Endothelial cell of umbilical vein (primary cell): Measurements from ENCODE around the gene RNF125. TPM values are rescaled to one million over a fixed set of nuclear protein-coding genes. Genes with fewer than 3 reads are reported as not detected.

Experiments
- BruUV-seq: library from RNA; stranded (reverse); fragments of 400-500 nt; replicated peaks from 2 replicates; lab custom pipeline; 2021; lab: Mats Ljungman, UMichigan
- CTCF ChIA-PET: fragments of 300-600, 350-600 bp; sonication (Branson Sonifier 250); formaldehyde crosslinking; loops from one replicate; lab custom pipeline; 2021; ENCODE audit warnings: antibody characterized with exemption, inconsistent platforms; lab: Charles Lee
- POLR2A ChIA-PET: fragments of 300-600, 350-600 bp; sonication (Branson Sonifier 250); formaldehyde crosslinking; loops from one replicate; lab custom pipeline; 2021; ENCODE audit warnings: antibody characterized with exemption, inconsistent platforms; lab: Charles Lee
- DNase-seq: peaks from one replicate; pipeline ENCODE4 v3.0.0-alpha.2; 2011; ENCODE audit warnings: low read depth, low spot score
- FAIRE-seq: peaks from 2 replicates; lab custom pipeline; 2011; peaks lifted over from hg19 to GRCh38; lab: Jason Lieb, UNC
- H2AFZ ChIP-seq: 2 replicates; pipeline ENCODE4 v1.6.0; 2012; ENCODE audit warnings: low read depth, low read length, control low read depth, inconsistent platforms
- H3K27ac ChIP-seq: 2 replicates; pipeline ENCODE4 v1.5.1; 2011; ENCODE audit warnings: low read depth, mild to moderate bottlenecking, control low read depth, low read length, moderate library complexity; ENCODE audit not compliant: insufficient read depth
- H3K27me3 ChIP-seq, 2 experiments: 2 replicates each; pipeline versions ENCODE4 v1.6.0 to v1.6.1; 2011; ENCODE audit warnings: low read length in 2 of 2, mixed read lengths in 1 of 2; ENCODE audit not compliant: control insufficient read depth in 2 of 2, insufficient read depth in 2 of 2
- H3K36me3 ChIP-seq, 2 experiments: 2 replicates in 1 of 2; 3 replicates in 1 of 2; pipeline ENCODE4 v1.5.1; 2011; ENCODE audit warnings: low read length in 2 of 2, mild to moderate bottlenecking in 1 of 2, moderate library complexity in 1 of 2; ENCODE audit not compliant: control insufficient read depth in 2 of 2, insufficient read depth in 2 of 2; ENCODE audit errors: extremely low read depth in 1 of 2
- H3K4me1 ChIP-seq: 3 replicates; pipeline ENCODE4 v1.5.1; 2011; ENCODE audit warnings: mild to moderate bottlenecking, low read length; ENCODE audit not compliant: control insufficient read depth, insufficient read depth; ENCODE audit errors: extremely low read depth
- H3K4me2 ChIP-seq: 2 replicates; pipeline ENCODE4 v1.6.1; 2011; ENCODE audit warnings: low read length, control low read depth, mixed read lengths; ENCODE audit not compliant: insufficient read depth
- H3K4me3 ChIP-seq, 3 experiments: fragments of 200-600 bp in 1 of 3; sonication (generic), shearing (Covaris generic) in 1 of 3; replicated peaks in 1 of 3; 2 replicates each; pipeline ENCODE4 v1.5.1; 2011 to 2016; ENCODE audit warnings: control low read depth in 3 of 3, low read length in 3 of 3, mild to moderate bottlenecking in 2 of 3, inconsistent platforms in 1 of 3, low read depth in 1 of 3, moderate library complexity in 1 of 3; ENCODE audit not compliant: insufficient read depth in 1 of 3
- H3K79me2 ChIP-seq: 2 replicates; pipeline ENCODE4 v1.6.0; 2012; ENCODE audit warnings: low read length, inconsistent platforms; ENCODE audit not compliant: control insufficient read depth, insufficient read depth
- H3K9ac ChIP-seq: replicated peaks from 2 replicates; pipeline ENCODE3; 2011; ENCODE audit warnings: low read length, control low read depth; ENCODE audit not compliant: insufficient read depth; ENCODE audit errors: extremely low read depth
- H3K9me1 ChIP-seq: replicated peaks from 3 replicates; pipeline ENCODE4 v1.6.0; 2011; ENCODE audit warnings: mild to moderate bottlenecking, low read length; ENCODE audit not compliant: control insufficient read depth, insufficient read depth; ENCODE audit errors: extremely low read depth
- H3K9me3 ChIP-seq: replicated peaks from 2 replicates; pipeline ENCODE4 v1.5.1; 2012; ENCODE audit warnings: low read length, inconsistent platforms; ENCODE audit not compliant: control insufficient read depth, insufficient read depth
- H4K20me1 ChIP-seq: replicated peaks from 2 replicates; pipeline ENCODE3; 2011; ENCODE audit warnings: mild to moderate bottlenecking, low read length; ENCODE audit not compliant: control insufficient read depth, insufficient read depth; ENCODE audit errors: extremely low read depth
- CTCF ChIP-seq, 2 donors: IDR thresholded peaks; 1 replicate in 1 of 2; 2 replicates in 1 of 2; pipeline ENCODE4 v1.5.1; 2011; ENCODE audit warnings: low read length in 2 of 2, mild to moderate bottlenecking in 2 of 2, moderate library complexity in 2 of 2, control low read depth in 1 of 2, inconsistent platforms in 1 of 2, low read depth in 1 of 2; ENCODE audit not compliant: insufficient read depth in 1 of 2; ENCODE audit errors: extremely low read depth in 1 of 2
- FOS ChIP-seq: IDR thresholded peaks from 2 replicates; pipeline ENCODE4 v1.6.1; 2011; ENCODE audit warnings: mild to moderate bottlenecking, low read length, moderate library complexity, borderline replicate concordance; ENCODE audit not compliant: insufficient read depth
- GATA2 ChIP-seq: IDR thresholded peaks from 2 replicates; pipeline ENCODE4 v1.7.0; 2011; ENCODE audit warnings: low read depth, mild to moderate bottlenecking, moderate library complexity, mixed read lengths, low read length; ENCODE audit not compliant: insufficient read length, insufficient read depth
- MAX ChIP-seq: IDR thresholded peaks from 2 replicates; pipeline ENCODE4 v1.6.1; 2011; ENCODE audit not compliant: insufficient read depth, insufficient read length
- MYC ChIP-seq: IDR thresholded peaks from one replicate; pipeline ENCODE4 v1.6.1; 2011; ENCODE audit warnings: mild to moderate bottlenecking, low read depth, low read length
- POLR2AphosphoS5 ChIP-seq: IDR thresholded peaks from 2 replicates; pipeline ENCODE4 v1.6.1; 2012; ENCODE audit warnings: low read depth, mild to moderate bottlenecking, control low read depth, low read length, moderate library complexity; ENCODE audit not compliant: insufficient read depth
- dilution Hi-C: fragments of 300-500 bp; cut with MboI; formaldehyde crosslinking; loops from one replicate; pipeline ENCODE4 v1.15.0; 2019; ENCODE audit warnings: low sequenced_read_pairs; ENCODE audit not compliant: extremely low pct_ligation_motif_present
- intact Hi-C: fragments of 100-400 bp; cut with micrococcal nuclease; formaldehyde crosslinking; loops from one replicate; pipeline ENCODE4 v1.10.0; 2022
- polyA plus RNA-seq, 4 experiments: library from polyadenylated mRNA; depleted of rRNA in 3 of 4; stranded (reverse) in 3 of 4; unstranded in 1 of 4; fragments of >200 nt; gene quantifications; 2 replicates each; pipeline versions ENCODE4 v1.2.1 to v1.2.3, GENCODE V29; 2011 to 2012; ENCODE audit warnings: missing spikeins in 1 of 4
- total RNA-seq: library from RNA; stranded (reverse); gene quantifications from 2 replicates; pipeline ENCODE4 v1.2.3, GENCODE V29; 2021

Gene RNF125
- total and polyA plus RNA-seq, 2 donors (not counting 3 experiments of a cell fraction or from before 2014, with no cell fraction given) = 0.73 to 1.3 TPM

GRCh38 chr18:32010124-32010721 lies 8.4 kb upstream of the RNF125 start:
- FAIRE-seq = no peak
- H3K79me2 ChIP-seq = no peaks in the 10 kb centered on the region
- H3K9me3 ChIP-seq = no peaks in the 10 kb centered on the region
- H3K36me3 ChIP-seq = no peaks in the 10 kb centered on the region
- no peaks in the 10 kb centered on the region for H3K4me1 ChIP-seq
- TF ChIP-seq GATA2 = no peak
- no peak for TF ChIP-seq CTCF (IDR thresholded peaks at IDR 0.05; ENCODE audit: extremely low read depth in 1 of 2, insufficient read depth in 1 of 2, low read depth in 1 of 2, low read length in 2 of 2)
- TF ChIP-seq MAX = no peak
- no peak for TF ChIP-seq POLR2AphosphoS5
- TF ChIP-seq MYC = no peak
- TF ChIP-seq FOS = no peak
- no peaks in the 10 kb centered on the region for H4K20me1 ChIP-seq
- H3K27me3 ChIP-seq = peaks cover 0 to 1% of the 10 kb centered on the region in 2 experiments
- no TSS peak for BruUV-seq
- dilution Hi-C loops = no loop called here
- H3K27ac ChIP-seq = no peak overlapping the region
- DNase-seq = no peak
- no peaks in the 10 kb centered on the region for H3K9me1 ChIP-seq
- no peak overlapping the region for H3K4me2 ChIP-seq
- ChIA-PET POLR2A (no interaction called here), CTCF (no interaction called here)
- intact Hi-C loops = no loop called here
- no peak overlapping the region for H2AFZ ChIP-seq
- H3K4me3 ChIP-seq = no peak overlapping the region
- no peak overlapping the region for H3K9ac ChIP-seq
